GM19452 (cell line): Measurements from ENCODE around the gene MAGEA2B.
"Not testable (repeated sequence)": the region's sequence is repeated elsewhere in the genome, so short reads cannot be mapped to it uniquely, and the experiment has no call there.

Experiments
- ATAC-seq: cut with Tn5 transposase; IDR thresholded peaks from one replicate; pipeline ENCODE4 v1.9.1; 2021; ENCODE audit not compliant: unreplicated experiment

The MAGEA2B gene

DNA sequence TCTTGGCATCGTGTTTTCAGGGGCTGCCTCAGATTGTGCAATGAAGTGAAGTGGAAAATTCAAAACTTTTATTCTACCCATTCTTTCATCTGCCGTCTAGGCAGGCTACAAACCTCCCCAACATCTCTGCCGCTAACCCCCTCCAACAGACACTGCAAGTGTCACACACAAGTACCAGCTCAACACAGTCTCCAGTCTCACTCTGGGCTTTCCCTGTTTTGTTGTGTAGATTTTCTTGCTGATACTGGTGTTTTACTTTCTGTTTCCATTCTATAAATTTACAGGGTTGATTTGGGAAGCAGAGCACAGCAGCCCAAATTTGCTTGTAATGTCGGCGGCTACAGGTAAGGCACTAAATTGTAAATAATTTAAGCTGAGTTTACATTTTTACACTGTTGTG lies 40.4 kb downstream of the MAGEA2B start:
- not testable (repeated sequence) for ATAC-seq

DNA sequence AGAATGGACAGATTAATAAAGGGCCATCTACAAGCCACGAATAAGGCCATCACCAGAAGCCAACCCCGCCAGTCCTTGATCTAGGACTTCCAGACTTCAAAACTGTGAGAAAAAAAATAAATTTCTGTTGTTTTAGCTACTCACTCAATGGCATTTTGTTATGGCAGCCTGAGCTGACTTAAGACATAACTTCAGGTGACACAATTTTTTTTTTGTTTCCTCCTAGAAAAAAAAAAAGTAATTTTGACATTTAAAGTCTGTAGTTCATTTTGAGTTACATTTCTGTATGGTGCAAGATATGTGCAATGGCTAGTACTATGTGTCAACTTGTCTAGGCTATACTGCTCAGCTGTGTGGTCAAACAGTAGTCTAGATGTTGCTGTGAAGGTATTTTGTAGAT lies 44.5 kb downstream of the MAGEA2B start, which contains the start of gene CSAG3:
Gene CSAG3 (plus strand): TSS at position 301 of the 400 bp plus-strand sequence.
- not testable (repeated sequence) for ATAC-seq

DNA sequence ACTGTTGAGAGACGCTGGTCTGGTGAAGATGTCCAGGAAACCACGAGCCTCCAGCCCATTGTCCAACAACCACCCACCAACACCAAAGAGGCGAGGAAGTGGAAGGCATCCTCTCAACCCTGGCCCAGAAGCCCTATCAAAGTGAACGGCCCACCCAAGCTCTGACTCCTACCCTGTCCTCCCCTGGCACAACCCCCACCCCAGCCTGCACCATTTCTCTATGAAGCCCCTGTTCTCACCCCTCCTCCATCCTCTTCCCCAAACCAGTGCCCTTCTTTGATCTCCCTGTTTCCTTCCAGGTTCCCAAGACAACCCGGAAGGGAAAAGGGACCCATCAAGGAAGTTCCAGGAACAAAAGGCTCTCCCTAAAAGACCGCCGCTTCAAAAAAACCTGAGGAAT lies 45.1 kb downstream of the MAGEA2B start:
- ATAC-seq: not testable (repeated sequence)

DNA sequence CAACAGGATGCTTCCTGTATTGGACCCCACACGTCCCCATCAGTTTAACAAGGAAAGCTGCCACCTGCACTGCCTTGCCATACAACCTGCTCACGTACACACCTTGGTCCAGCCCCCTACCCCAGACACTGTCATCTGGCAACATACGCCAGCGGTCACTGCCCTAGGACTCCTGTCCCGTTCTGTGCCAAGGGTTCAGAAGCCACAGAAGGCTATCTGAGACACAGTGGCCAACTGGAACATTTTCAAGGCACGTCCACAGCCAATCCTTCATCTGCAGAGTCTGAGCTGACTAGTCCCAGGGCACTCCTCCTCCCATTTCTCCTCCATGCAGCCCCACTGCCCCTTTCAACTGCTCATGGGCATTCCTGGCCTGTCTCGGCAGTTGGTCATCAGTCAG lies 47.2 kb downstream of the MAGEA2B start:
- ATAC-seq: not testable (repeated sequence)

DNA sequence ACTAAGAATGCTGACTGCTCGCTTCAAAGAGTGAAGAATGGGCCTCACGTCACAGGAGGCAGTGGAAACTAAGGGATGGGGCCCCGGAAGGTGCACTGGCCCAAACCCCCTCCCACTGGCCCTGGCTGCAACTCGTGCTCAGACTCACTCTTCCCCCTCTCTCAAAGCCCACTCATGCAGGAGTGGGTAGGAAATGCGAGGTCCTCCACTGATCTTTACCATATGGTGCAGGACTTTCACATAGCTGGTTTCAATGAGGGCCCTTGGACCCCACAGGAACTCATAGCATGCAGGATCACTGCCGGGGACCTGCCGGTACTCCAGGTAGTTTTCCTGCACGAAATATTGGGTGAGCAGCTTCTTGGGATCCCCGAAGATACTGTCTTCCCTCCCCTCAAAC lies 52.1 kb downstream of the MAGEA2B start:
- ATAC-seq: not testable (repeated sequence)
